A549 (cell line): ENCODE results near the gene MAGOH. TPM values are rescaled to one million over a fixed set of nuclear protein-coding genes. Genes with fewer than 3 reads are reported as not detected.
"Not testable (repeated sequence)": the region's sequence is repeated elsewhere in the genome, so short reads cannot be mapped to it uniquely, and the experiment has no call there.

ENCODE experiments used
- ATAC-seq, 2 experiments: fragments of 200-7000 bp in 1 of 2; fragments of >200 bp in 1 of 2; cut with Nextera tagmentation in 1 of 2; cut with Tn5 transposase in 1 of 2; 3 replicates each; pipeline versions ENCODE4 v1.8.0 to v1.9.1; 2018 to 2020; ENCODE audit warnings: mild to moderate bottlenecking in 1 of 2, moderate library complexity in 1 of 2
- CTCF ChIA-PET: fragments of 300-600 bp; sonication (Branson Sonifier 250); formaldehyde crosslinking; extraction: SDS; loops from one replicate; lab custom pipeline; 2021; ENCODE audit warnings: antibody characterized with exemption, inconsistent platforms; lab: Yijun Ruan, JAX
- POLR2A ChIA-PET: fragments of 350-600 bp; formaldehyde crosslinking; extraction: SDS; loops from one replicate; lab custom pipeline; 2021; ENCODE audit warnings: antibody characterized with exemption, inconsistent platforms; lab: Yijun Ruan, JAX
- DNase-seq, 2 experiments: peaks; one replicate each; pipeline versions ENCODE4 v3.0.0 to v3.0.0-alpha.2; 2011 to 2016; ENCODE audit warnings: low read depth in 1 of 2, low spot score in 1 of 2
- FAIRE-seq: peaks from 2 replicates; lab custom pipeline; 2011; peaks lifted over from hg19 to GRCh38; lab: Jason Lieb, UNC
- H3K27ac ChIP-seq, 2 experiments: fragments of >200 bp; sonication (Bioruptor Twin); formaldehyde crosslinking; 3 replicates each; pipeline ENCODE4 v1.5.1; 2016 to 2017
- H3K4me1 ChIP-seq: fragments of >200 bp; sonication (Bioruptor Twin); formaldehyde crosslinking; 3 replicates; pipeline ENCODE4 v1.6.1; 2016
- H3K4me2 ChIP-seq: fragments of >200 bp; sonication (Bioruptor Twin); formaldehyde crosslinking; 3 replicates; pipeline ENCODE4 v1.6.1; 2016
- H3K4me3 ChIP-seq: fragments of >200 bp; sonication (Bioruptor Twin); formaldehyde crosslinking; 3 replicates; pipeline ENCODE4 v1.5.1; 2016
- H3K9me3 ChIP-seq: fragments of >200 bp; sonication (Bioruptor Twin); formaldehyde crosslinking; 3 replicates; pipeline ENCODE4 v1.6.1; 2016
- CHD2 ChIP-seq: fragments of 150-350 bp; IDR thresholded peaks from 2 replicates; pipeline ENCODE4 v1.6.1; 2014; ENCODE audit warnings: low read length; ENCODE audit not compliant: partially characterized antibody
- E2F6 ChIP-seq: IDR thresholded peaks from 2 replicates; pipeline ENCODE4 v1.6.1; 2012; ENCODE audit warnings: low read depth, borderline replicate concordance
- EP300 ChIP-seq, 2 experiments: fragments of >200 bp; sonication (Bioruptor Twin); formaldehyde crosslinking; IDR thresholded peaks; 2 replicates in 1 of 2; 3 replicates in 1 of 2; pipeline ENCODE4 v1.6.1; 2016 to 2017
- ESRRA ChIP-seq: fragments of 150-350 bp; IDR thresholded peaks from 2 replicates; pipeline ENCODE4 v1.6.1; 2014; ENCODE audit warnings: mild to moderate bottlenecking, low read length, borderline replicate concordance
- HOXB5 ChIP-seq: fragments of 250-450 bp; sonication (Bioruptor Pico); IDR thresholded peaks from 2 replicates; pipeline ENCODE4 v1.5.0; 2020; ENCODE audit warnings: mild to moderate bottlenecking, moderate library complexity
- MAFK ChIP-seq: fragments of 450-650 bp; IDR thresholded peaks from 2 replicates; pipeline ENCODE4 v1.6.1; 2014; ENCODE audit not compliant: partially characterized antibody
- MAZ ChIP-seq: fragments of 150-350 bp; IDR thresholded peaks from 2 replicates; pipeline ENCODE4 v1.6.1; 2014; ENCODE audit warnings: antibody characterized with exemption, low read depth, low read length, borderline replicate concordance
- MYC ChIP-seq: IDR thresholded peaks from 2 replicates; pipeline ENCODE4 v1.6.1; 2012; ENCODE audit warnings: mild to moderate bottlenecking, inconsistent platforms, low read length, improper control_type of control experiment, borderline replicate concordance
- PBX3 ChIP-seq: IDR thresholded peaks from 2 replicates; pipeline ENCODE4 v1.6.1; 2012
- POLR2A ChIP-seq: IDR thresholded peaks from 2 replicates; pipeline ENCODE4 v1.6.1; 2012; ENCODE audit warnings: mild to moderate bottlenecking, low read length
- RFX5 ChIP-seq: fragments of 450-650 bp; IDR thresholded peaks from 2 replicates; pipeline ENCODE4 v1.7.1; 2014; ENCODE audit warnings: antibody characterized with exemption, mild to moderate bottlenecking, moderate library complexity
- RNF2 ChIP-seq: fragments of 200-600 bp; sonication (generic); IDR thresholded peaks from 2 replicates; pipeline ENCODE4 v1.6.1; 2016; ENCODE audit warnings: low read depth, mild to moderate bottlenecking, antibody characterized with exemption, moderate library complexity, borderline replicate concordance
- SMC3 ChIP-seq: fragments of >200 bp; sonication (Bioruptor Twin); formaldehyde crosslinking; IDR thresholded peaks from 3 replicates; pipeline ENCODE4 v1.6.1; 2018; ENCODE audit warnings: inconsistent platforms
- TP53 ChIP-seq: fragments of 250-450 bp; sonication (Bioruptor Pico); IDR thresholded peaks from 2 replicates; pipeline ENCODE4 v1.5.0; 2021; ENCODE audit warnings: mild to moderate bottlenecking, moderate library complexity
- ZC3H11A ChIP-seq: fragments of 450-650 bp; IDR thresholded peaks from 2 replicates; pipeline ENCODE4 v1.6.1; 2014; ENCODE audit warnings: antibody characterized with exemption, mild to moderate bottlenecking
- WGBS: methylation state at CpG from one replicate; pipeline ENCODE4 v1.1.6; 2017; ENCODE audit errors: missing lambda C conversion rate; 5-methylcytosine and 5-hydroxymethylcytosine counted together
- polyA plus RNA-seq, 4 experiments: library from polyadenylated mRNA; depleted of rRNA in 3 of 4; stranded (reverse); fragments of >200 nt; fragmentation: RNase III in 1 of 4; extraction: RNeasy Plus Mini Kit Qiagen cat#74134 plus additional on column Dnase treatment in 1 of 4; gene quantifications; 2 replicates in 3 of 4; 3 replicates in 1 of 4; pipeline ENCODE4 v1.2.3, GENCODE V29; 2011 to 2017
- TF ChIP-seq, protein P1 (sequence below): fragments of >200 bp; sonication (Bioruptor Twin); formaldehyde crosslinking; IDR thresholded peaks from 2 replicates; pipeline ENCODE4 v1.6.1; 2016
- TF ChIP-seq, protein P2 (sequence below): fragments of >200 bp; sonication (Bioruptor Twin); formaldehyde crosslinking; IDR thresholded peaks from 3 replicates; pipeline ENCODE4 v1.6.1; 2016

MAGOH gene
- polyA plus RNA-seq, 2 of the 4 experiments (the other 2 are of a cell fraction), result 80.2 to 139 TPM

- TF ChIP-seq E2F6 (no peak), RNF2 (no peak)
Observed at GRCh38 chr1:53284224-53285020, 46.1 kb upstream of the MAGOH start (continued).

DNA sequence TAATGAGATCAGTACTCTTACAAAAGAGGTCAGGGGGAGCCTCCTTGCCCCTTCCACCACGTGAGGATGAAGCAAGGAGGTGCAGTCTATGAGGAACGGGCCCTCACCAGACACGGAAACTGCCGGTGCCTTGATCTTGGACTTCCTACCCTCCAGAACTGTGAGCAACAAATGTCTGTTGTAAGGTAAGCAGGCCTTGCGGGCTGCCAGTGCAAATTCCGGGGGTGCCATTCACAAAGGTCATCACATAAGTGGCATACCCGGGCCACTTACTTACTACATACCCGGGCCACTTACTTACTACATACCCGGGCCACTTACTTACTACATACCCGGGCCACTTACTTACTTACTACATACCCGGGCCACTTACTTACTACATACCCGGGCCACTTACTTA is 44.8 kb upstream of the MAGOH start:
- WGBS, result 88% methylated on average over 12 of the region's 12 CpGs
- H3K4me1 ChIP-seq, result not testable (repeated sequence)
- CTCF ChIA-PET, result interaction anchor here (13.2 kb wide), 1 partner anchor 110 kb away, joined by 244 read pairs; no protein-coding TSS in a partner anchor

DNA sequence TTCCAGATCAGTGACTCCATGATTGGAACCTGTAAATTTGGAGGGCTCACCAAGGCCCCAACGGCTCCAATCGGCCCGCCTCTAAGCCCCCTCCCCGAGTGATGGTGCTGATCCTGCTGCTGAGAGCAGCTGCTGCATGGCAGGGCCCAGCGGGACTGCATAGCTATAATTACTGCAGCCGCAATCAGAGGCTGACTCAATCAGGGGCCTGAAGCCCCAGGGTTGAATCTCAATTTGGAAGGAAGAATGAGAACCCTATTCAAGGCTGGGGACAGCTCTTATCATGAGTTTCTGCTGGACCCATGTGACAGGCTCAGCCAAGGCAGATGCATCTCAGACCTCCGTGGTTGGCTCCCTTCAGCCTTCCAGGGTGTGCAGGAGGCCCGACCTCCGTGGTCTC is 42.8 kb upstream of the MAGOH start:
- no peak for FAIRE-seq
- ChIA-PET POLR2A (no interaction called here), CTCF (interaction anchor here (0.8 to 13.2 kb wide), 3 partner anchors 35 to 112 kb away, joined by 3 to 244 read pairs (median 3); no protein-coding TSS in a partner anchor)
- DNase-seq, result no peak
- H3K4me2 ChIP-seq, result no peak overlapping the region
- H3K9me3 ChIP-seq, result no peaks in the 10 kb centered on the region
- 80% methylated on average over 4 of the region's 9 CpGs for WGBS
- ATAC-seq, result no peak
- TF ChIP-seq POLR2A, result no peak
- TF ChIP-seq, protein P1, sequence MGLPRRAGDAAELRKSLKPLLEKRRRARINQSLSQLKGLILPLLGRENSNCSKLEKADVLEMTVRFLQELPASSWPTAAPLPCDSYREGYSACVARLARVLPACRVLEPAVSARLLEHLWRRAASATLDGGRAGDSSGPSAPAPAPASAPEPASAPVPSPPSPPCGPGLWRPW, result no peak
- TF ChIP-seq HOXB5 (CRISPR knock-in tag), result no peak
- TF ChIP-seq, protein P2, sequence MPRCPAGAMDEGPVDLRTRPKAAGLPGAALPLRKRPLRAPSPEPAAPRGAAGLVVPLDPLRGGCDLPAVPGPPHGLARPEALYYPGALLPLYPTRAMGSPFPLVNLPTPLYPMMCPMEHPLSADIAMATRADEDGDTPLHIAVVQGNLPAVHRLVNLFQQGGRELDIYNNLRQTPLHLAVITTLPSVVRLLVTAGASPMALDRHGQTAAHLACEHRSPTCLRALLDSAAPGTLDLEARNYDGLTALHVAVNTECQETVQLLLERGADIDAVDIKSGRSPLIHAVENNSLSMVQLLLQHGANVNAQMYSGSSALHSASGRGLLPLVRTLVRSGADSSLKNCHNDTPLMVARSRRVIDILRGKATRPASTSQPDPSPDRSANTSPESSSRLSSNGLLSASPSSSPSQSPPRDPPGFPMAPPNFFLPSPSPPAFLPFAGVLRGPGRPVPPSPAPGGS, result no peak
- TF ChIP-seq SMC3, result no peak
- TF ChIP-seq ESRRA, result no peak
- no peak for TF ChIP-seq CHD2
- no peak for TF ChIP-seq PBX3
- no peak for TF ChIP-seq TP53
- no peak overlapping the region for H3K4me3 ChIP-seq
- no peaks in the 10 kb centered on the region for H3K4me1 ChIP-seq
- no peak overlapping the region for H3K27ac ChIP-seq

More for the DNA sequence above, 44.8 kb upstream of the MAGOH start:
- FAIRE-seq, H3K4me2 ChIP-seq, H3K9me3 ChIP-seq, DNase-seq, H3K4me3 ChIP-seq, H3K27ac ChIP-seq, ATAC-seq, POLR2A ChIA-PET: not testable (repeated sequence)

DNA sequence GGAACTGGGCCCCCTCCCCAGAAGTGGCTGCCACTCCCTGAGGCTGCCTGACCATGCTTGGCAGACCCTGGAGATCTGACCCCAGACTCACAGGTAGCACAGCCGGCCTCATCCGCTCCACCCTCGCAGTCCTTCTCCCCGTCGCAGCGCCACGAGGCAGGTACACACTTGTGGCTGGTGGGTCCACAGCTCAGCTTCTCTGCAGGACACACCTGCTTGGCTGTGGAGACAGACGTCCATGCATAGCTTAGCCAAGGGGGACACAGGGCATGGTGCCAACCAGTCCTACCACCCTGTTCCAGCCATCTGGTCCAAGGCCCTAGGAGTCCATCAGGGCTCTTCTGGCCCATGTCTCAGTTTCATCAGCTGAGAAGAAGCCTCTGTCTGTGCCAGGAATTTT is 42.2 kb upstream of the MAGOH start:
- H3K4me2 ChIP-seq, result no peak overlapping the region
- 17% methylated on average over 1 of the region's 8 CpGs for WGBS
- no peak overlapping the region for H3K27ac ChIP-seq
- no peak for DNase-seq
- no peak for FAIRE-seq
- TF ChIP-seq MYC (no peak), ZC3H11A (no peak), SMC3 (no peak), MAFK (no peak), RFX5 (no peak), MAZ (no peak), EP300 (IDR thresholded peaks at IDR 0.05) (no peak)
- TF ChIP-seq, protein P1, result no peak
- H3K4me3 ChIP-seq, result no peak overlapping the region
- ChIA-PET POLR2A (no interaction called here), CTCF (interaction anchor here (13.2 kb wide), 1 partner anchor 113 kb away, joined by 244 read pairs; no protein-coding TSS in a partner anchor)
- H3K4me1 ChIP-seq, result no peaks in the 10 kb centered on the region
- no peak for ATAC-seq
- H3K9me3 ChIP-seq, result no peaks in the 10 kb centered on the region
